Mucosa of rectum (tissue), 2 donors: Measurements from ENCODE around the gene CTTNBP2.

Source experiments
- H3K27ac ChIP-seq, 2 donors: one replicate each; pipeline ENCODE4 v1.7.0; 2013; ENCODE audit warnings: inconsistent platforms in 2 of 2, low read depth in 2 of 2, low read length in 2 of 2
- H3K27me3 ChIP-seq, 2 donors: one replicate each; pipeline ENCODE4 v1.7.0; 2013; ENCODE audit warnings: low read length in 2 of 2; ENCODE audit not compliant: control insufficient read depth in 2 of 2, insufficient read depth in 2 of 2
- H3K36me3 ChIP-seq, 2 donors: one replicate each; pipeline ENCODE4 v1.7.0; 2013; ENCODE audit warnings: low read length in 2 of 2; ENCODE audit not compliant: control insufficient read depth in 2 of 2, insufficient read depth in 2 of 2
- H3K4me1 ChIP-seq, 2 donors: one replicate each; pipeline ENCODE4 v1.7.0; 2013; ENCODE audit warnings: low read length in 2 of 2, mild to moderate bottlenecking in 1 of 2; ENCODE audit not compliant: control insufficient read depth in 2 of 2, insufficient read depth in 2 of 2
- H3K4me3 ChIP-seq, 2 donors: one replicate each; pipeline ENCODE4 v1.7.0; 2013; ENCODE audit warnings: low read length in 2 of 2
- H3K9ac ChIP-seq, 2 donors: one replicate each; pipeline ENCODE4 v1.7.0; 2013; ENCODE audit warnings: low read length in 2 of 2, low read depth in 1 of 2, mild to moderate bottlenecking in 1 of 2
- H3K9me3 ChIP-seq, 2 donors: one replicate each; pipeline ENCODE4 v1.7.0; 2013; ENCODE audit warnings: low read length in 2 of 2; ENCODE audit not compliant: control insufficient read depth in 2 of 2
- donor health status: healthy.
- donor health status: Normal muscosa, but diverticular disease.

Gene CTTNBP2

DNA sequence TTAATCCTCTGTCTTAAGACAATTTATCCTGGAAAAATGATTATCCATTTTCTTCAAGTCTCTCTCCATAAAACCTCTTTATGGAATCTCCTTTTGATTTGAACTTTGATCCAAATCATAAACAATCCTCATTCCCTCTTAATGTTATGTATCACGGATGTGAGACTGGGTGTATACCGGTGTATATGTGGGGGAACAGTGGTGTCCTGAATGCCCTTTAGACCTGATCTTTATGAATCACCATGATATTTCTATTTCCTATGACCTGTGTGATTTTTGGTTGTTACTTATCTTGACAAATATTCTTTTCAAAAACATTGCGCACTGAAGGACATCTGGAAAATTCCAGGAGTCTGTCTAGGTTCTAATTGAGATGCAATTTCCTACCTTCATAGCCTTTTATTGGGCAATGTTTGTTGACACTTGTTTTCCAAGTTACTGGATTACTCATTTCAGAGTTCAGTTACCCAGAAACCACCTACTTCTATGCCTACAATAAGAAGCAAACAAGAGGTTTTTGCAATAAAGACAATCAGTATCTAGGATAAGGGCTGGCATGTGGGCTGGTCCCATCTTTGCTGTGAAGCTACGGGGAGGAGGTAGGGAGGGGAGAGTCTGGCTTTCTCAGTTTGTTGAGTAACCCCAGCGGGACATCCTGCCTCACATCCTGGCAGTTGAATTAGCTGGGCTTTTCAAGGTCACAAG is 190.4 kb downstream of the CTTNBP2 start:
- Histone ChIP-seq H3K27ac (peak overlapping the region; percentile 49 to 78), H3K4me3 (peak overlapping the region in 1 of 2 donors; percentile 27), H3K9ac (no peak overlapping the region)

DNA sequence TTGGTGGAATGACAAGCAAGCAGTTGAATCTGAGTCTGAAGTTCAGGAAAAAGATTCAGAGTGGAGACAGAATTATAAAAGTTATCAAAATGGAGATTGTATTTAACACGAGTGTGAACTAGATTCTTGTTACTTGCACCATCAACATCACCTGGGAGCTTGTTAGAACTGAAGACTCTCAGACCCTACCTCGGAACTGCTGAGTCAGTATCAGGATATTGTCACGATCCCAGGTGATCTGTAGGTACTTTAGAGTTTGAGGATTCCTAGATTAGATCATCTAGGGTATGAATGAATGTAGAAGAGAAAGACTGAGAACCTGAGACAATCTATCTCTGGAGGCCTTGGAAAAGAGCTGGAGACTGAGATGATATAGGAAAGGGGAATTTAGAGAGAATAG is 194.1 kb downstream of the CTTNBP2 start:
- Histone ChIP-seq H3K36me3 (no peaks in the 10 kb centered on the region), H3K9ac (no peak overlapping the region), H3K27ac (no peak overlapping the region), H3K9me3 (no peaks in the 10 kb centered on the region), H3K27me3 (no peaks in the 10 kb centered on the region), H3K4me3 (no peak overlapping the region), H3K4me1 (peaks cover 19 to 25% of the 10 kb centered on the region in 2 donors)

More for the DNA sequence above, 190.4 kb downstream of the CTTNBP2 start:
- H3K27me3 ChIP-seq: no peaks in the 10 kb centered on the region
- no peaks in the 10 kb centered on the region for H3K36me3 ChIP-seq
- peaks cover 15 to 21% of the 10 kb centered on the region in 2 donors for H3K4me1 ChIP-seq
- H3K9me3 ChIP-seq: no peaks in the 10 kb centered on the region

DNA sequence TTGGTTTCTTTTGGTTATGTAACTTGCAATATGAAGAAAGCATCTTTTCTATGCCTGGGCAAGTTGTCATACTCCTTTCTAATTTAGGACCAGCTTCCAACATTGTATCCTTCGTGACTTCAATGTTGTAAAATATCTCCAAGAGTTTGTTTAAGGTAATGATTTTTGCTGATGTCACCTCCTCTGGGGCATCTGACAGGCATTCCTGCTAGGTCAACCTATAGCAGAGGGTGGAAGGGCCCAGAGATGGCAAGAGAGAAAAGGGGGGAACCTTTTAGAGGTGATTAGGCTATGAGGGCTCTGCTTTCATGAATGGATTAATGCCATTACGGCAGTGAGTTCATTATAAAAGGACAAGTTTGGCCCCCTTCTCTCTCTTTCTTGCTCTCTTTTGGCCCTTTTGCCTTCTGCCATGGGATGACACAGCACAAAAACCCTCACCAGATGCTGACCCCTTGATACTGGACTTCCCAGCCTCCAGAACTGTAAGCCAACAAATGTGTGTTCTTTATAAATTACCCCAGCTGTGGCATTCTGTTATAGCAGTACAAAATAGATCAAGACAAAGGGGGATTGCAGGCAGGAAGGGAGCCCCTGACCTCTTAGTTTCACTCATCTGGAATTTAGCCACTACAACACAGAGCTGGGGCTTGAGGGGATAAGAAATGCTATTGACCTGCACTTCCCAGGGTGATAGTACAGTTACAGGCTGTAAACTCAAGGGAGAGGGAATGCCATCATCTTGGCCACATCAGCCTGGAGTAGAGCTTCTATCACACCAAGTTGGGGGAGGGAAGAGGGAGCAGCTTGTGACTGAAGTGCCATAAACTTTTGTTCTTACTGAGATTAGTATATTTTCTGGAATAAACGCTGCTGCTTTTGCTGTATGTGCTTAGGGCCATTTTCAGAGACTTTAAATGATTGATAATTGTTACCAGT is 197.5 kb downstream of the CTTNBP2 start:
- H3K9me3 ChIP-seq: no peaks in the 10 kb centered on the region
- H3K36me3 ChIP-seq: no peaks in the 10 kb centered on the region
- no peak overlapping the region for H3K4me3 ChIP-seq
- no peaks in the 10 kb centered on the region for H3K27me3 ChIP-seq
- H3K9ac ChIP-seq: no peak overlapping the region
- no peak overlapping the region for H3K27ac ChIP-seq
- H3K4me1 ChIP-seq: peaks cover 15 to 28% of the 10 kb centered on the region in 2 donors

DNA sequence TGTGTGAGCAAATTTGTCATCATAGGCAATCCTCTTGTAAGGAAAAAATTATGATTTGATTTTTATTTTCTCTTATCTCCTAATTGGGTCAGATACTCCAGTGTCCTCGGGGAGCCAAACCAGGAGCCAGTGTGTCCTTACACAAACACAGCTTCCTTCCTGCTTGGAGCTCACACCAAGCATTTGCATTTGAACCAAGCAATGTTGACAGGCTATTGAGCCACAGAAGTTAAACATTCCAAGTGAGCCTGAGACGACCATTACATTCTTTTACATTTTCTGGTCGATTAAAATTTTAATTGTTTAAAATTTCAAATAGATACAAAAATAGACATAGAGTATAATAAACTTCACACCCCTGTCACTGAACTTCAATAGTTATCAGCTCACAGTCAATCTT is 198.6 kb downstream of the CTTNBP2 start:
- no peak overlapping the region for H3K4me3 ChIP-seq
- no peaks in the 10 kb centered on the region for H3K27me3 ChIP-seq
- H3K27ac ChIP-seq: peak overlapping the region in 1 of 2 donors; percentile 24
- peaks cover 15 to 28% of the 10 kb centered on the region in 2 donors for H3K4me1 ChIP-seq
- no peaks in the 10 kb centered on the region for H3K9me3 ChIP-seq
- H3K36me3 ChIP-seq: no peaks in the 10 kb centered on the region
- H3K9ac ChIP-seq: no peak overlapping the region

DNA sequence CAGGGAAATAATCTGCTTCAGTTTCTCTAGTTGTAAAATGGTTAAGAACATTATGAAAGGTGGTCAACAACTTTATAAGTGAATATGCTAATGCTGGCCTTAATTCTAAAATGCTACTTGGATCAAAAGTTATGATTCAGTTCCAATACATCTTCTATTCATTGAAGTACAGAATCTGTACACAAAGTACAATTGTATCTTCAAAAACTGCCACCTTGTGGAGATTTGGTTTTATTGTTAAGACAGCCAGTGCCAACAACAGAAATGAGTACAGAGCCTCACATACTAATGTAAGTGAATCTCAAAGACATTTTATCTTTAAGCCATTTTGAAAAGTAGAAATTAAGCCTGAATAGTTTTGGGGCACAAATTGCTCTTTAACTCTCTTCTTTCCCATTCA is 199.4 kb downstream of the CTTNBP2 start:
- H3K9ac ChIP-seq: peak overlapping the region in 1 of 2 donors; percentile 59
- peak overlapping the region; percentile 45 to 53 for H3K4me3 ChIP-seq
- H3K9me3 ChIP-seq: no peaks in the 10 kb centered on the region
- H3K36me3 ChIP-seq: no peaks in the 10 kb centered on the region
- no peaks in the 10 kb centered on the region for H3K27me3 ChIP-seq
- H3K4me1 ChIP-seq: peaks cover 15 to 28% of the 10 kb centered on the region in 2 donors
- H3K27ac ChIP-seq: peak overlapping the region; percentile 67 to 82

DNA sequence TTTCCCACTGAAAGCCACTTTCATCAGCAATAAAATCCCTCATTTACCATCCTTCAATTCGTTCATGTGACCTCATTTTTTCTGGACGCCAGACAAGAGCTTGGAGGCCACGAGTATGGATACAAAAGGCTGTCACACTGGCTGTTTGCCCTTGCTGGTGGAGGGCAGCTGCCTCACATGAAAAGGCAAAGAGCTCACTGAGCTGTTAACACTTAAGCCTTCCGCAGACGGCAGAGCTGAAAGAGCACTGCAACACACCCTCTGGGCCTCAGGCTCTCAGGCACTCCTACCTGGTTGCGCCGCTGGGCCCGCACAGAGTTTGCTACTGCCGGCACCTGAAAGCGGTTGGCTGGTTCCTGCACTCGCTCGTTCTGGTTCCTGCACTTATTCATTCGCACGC is 199.9 kb downstream of the CTTNBP2 start:
- Histone ChIP-seq H3K4me3 (peak overlapping the region; percentile 45 to 53), H3K27ac (peak overlapping the region; percentile 67 to 82), H3K4me1 (peaks cover 15 to 28% of the 10 kb centered on the region in 2 donors), H3K27me3 (no peaks in the 10 kb centered on the region), H3K36me3 (no peaks in the 10 kb centered on the region), H3K9ac (peak overlapping the region; percentile 56 to 59), H3K9me3 (no peaks in the 10 kb centered on the region)

DNA sequence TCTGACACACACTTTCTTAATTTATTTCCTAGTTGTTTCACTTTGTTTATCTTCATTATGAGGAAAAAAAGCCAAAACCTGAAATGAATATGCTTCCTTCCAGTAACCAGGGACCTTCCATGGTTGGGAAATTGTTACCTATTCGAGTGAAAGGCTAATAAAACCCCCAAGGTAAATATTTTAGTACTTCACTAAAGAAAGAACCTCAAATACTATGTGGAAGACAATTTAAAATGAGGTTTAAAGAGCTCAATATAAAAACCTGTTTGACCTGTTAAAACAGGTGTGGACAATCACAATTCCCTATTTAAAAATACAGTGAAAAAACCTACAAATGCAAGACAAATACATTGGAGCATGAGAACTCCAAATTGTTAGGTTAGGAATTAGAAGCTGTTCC is 200.8 kb downstream of the CTTNBP2 start:
- Histone ChIP-seq H3K4me1 (peaks cover 15 to 28% of the 10 kb centered on the region in 2 donors), H3K36me3 (no peaks in the 10 kb centered on the region), H3K4me3 (peak overlapping the region; percentile 18 to 53), H3K27me3 (no peaks in the 10 kb centered on the region), H3K27ac (peak overlapping the region; percentile 67 to 82), H3K9ac (peak overlapping the region in 1 of 2 donors; percentile 11), H3K9me3 (no peaks in the 10 kb centered on the region)

DNA sequence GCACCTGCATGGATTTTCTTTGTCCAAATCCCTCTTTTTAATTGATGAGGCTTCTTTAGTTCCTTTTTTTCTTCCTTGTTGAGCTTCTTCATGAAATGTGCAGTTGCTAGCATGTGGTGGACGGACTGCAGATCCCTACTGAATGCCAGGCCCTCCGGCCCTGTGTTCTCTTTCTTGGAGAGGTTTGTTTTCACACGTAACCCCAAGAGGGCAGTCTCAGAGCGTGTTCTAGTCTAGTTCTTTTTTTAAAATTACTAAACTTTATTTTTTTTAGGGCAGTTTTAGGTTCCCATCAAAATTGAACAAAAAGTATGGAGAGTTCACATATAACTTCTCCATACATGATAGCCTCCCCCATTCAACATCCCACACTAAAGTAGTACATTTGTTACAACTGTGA is 203.4 kb downstream of the CTTNBP2 start:
- no peak overlapping the region for H3K4me3 ChIP-seq
- no peak overlapping the region for H3K9ac ChIP-seq
- no peaks in the 10 kb centered on the region for H3K27me3 ChIP-seq
- no peaks in the 10 kb centered on the region for H3K9me3 ChIP-seq
- peaks cover 6 to 21% of the 10 kb centered on the region in 2 donors for H3K4me1 ChIP-seq
- peaks cover 1 to 5% of the 10 kb centered on the region in 2 donors for H3K36me3 ChIP-seq
- H3K27ac ChIP-seq: no peak overlapping the region

DNA sequence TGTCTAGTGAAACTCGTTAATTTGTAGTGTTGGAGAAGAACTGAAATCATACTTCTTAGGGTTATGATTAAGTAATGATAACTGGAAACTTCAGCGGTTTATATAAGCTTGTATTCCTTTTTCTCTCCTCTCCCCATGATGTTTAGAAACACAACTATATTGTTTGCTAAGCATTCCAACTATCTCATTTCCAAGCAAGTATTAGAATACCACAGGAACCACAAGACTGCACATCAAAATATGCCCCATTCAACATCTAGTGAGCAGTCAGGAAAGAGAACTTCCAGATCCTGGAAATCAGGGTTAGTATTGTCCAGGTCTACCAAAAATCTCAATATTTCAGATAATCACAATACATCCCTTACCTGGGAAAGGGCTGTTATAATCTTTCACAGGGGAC is 205.8 kb downstream of the CTTNBP2 start:
- H3K9me3 ChIP-seq: no peaks in the 10 kb centered on the region
- no peak overlapping the region for H3K4me3 ChIP-seq
- H3K9ac ChIP-seq: no peak overlapping the region
- H3K27me3 ChIP-seq: no peaks in the 10 kb centered on the region
- no peak overlapping the region for H3K27ac ChIP-seq
- H3K36me3 ChIP-seq: peaks cover 5% of the 10 kb centered on the region in 2 donors
- peaks cover 3 to 6% of the 10 kb centered on the region in 2 donors for H3K4me1 ChIP-seq

DNA sequence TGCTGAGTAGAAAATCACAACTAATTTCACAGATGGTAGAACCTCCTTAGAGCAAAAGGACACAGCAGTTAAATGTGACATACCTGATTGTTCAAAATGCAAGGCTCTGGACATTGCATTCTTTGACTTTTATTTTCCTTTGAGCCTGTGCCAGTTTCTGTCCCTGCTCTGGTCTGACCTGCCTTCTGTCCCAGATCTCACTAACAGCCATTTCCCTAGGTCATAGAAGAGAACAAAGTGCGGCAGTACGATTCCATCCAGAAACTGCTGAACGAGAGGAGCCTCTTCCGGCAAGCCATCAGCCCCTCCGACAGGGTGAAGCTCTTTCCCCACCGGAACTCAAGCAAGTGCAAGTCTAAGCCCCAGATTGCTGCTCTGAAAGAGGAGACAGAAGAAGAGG is 206.6 kb downstream of the CTTNBP2 start:
- H3K27me3 ChIP-seq: no peaks in the 10 kb centered on the region
- H3K4me3 ChIP-seq: no peak overlapping the region
- no peak overlapping the region for H3K9ac ChIP-seq
- H3K9me3 ChIP-seq: no peaks in the 10 kb centered on the region
- no peak overlapping the region for H3K27ac ChIP-seq
- H3K36me3 ChIP-seq: peaks cover 5% of the 10 kb centered on the region in 2 donors
- peaks cover 0 to 1% of the 10 kb centered on the region in 2 donors for H3K4me1 ChIP-seq
